HepG2 (cell line): ENCODE results near the gene BTAF1. TPM values are rescaled to one million over a fixed set of nuclear protein-coding genes. Genes with fewer than 3 reads are reported as not detected.
A peak's percentile ranks its signal among the peaks of the same experiment; 100 is the strongest.

Experiments used
- CBX5 ChIP-seq: sonication (generic); formaldehyde crosslinking; IDR thresholded peaks from 2 replicates; pipeline ENCODE4 v1.4.0; 2020; ENCODE audit warnings: missing genetic modification reagents, borderline replicate concordance
- CCDC6 ChIP-seq: sonication (generic); formaldehyde crosslinking; IDR thresholded peaks from 2 replicates; pipeline ENCODE4 v1.8.1; 2022; ENCODE audit warnings: mild to moderate bottlenecking, missing genetic modification reagents, moderate library complexity
- DRAP1 ChIP-seq: IDR thresholded peaks from 2 replicates; pipeline ENCODE4 v1.6.1; 2016; ENCODE audit warnings: missing genetic modification reagents, missing compliant biosample characterization
- FIP1L1 ChIP-seq: fragments of 200-400 bp; formaldehyde crosslinking; IDR thresholded peaks from 2 replicates; pipeline ENCODE4 v1.6.1; 2018; ENCODE audit warnings: low read depth, mild to moderate bottlenecking, low read length, moderate library complexity, borderline replicate concordance; ENCODE audit not compliant: insufficient read depth
- KAT2B ChIP-seq: fragments of 150-350 bp; IDR thresholded peaks from 2 replicates; pipeline ENCODE4 v1.6.1; 2014; ENCODE audit warnings: low read depth, low read length, borderline replicate concordance
- MXD4 ChIP-seq: IDR thresholded peaks from 2 replicates; pipeline ENCODE4 v1.6.1; 2016; ENCODE audit warnings: mild to moderate bottlenecking, missing biosample characterization, missing genetic modification reagents
- NRL ChIP-seq: sonication (generic); formaldehyde crosslinking; IDR thresholded peaks from 2 replicates; pipeline ENCODE4 v1.5.0; 2020; ENCODE audit warnings: missing genetic modification reagents, mild to moderate bottlenecking, moderate library complexity, borderline replicate concordance
- PCBP1 ChIP-seq: fragments of 200-400 bp; formaldehyde crosslinking; IDR thresholded peaks from 2 replicates; pipeline ENCODE4 v1.6.1; 2017; ENCODE audit warnings: mild to moderate bottlenecking, low read depth, low read length, borderline replicate concordance
- RFXANK ChIP-seq: IDR thresholded peaks from 2 replicates; pipeline ENCODE4 v1.6.1; 2016
- SCMH1 ChIP-seq: sonication (generic); formaldehyde crosslinking; IDR thresholded peaks from 2 replicates; pipeline ENCODE4 v1.9.0; 2021; ENCODE audit warnings: missing genetic modification reagents, mild to moderate bottlenecking, borderline replicate concordance
- SMARCE1 ChIP-seq: fragments of 450-650 bp; IDR thresholded peaks from 2 replicates; pipeline ENCODE4 v1.6.1; 2017; ENCODE audit warnings: borderline replicate concordance
- SRSF9 ChIP-seq: fragments of 200-400 bp; formaldehyde crosslinking; IDR thresholded peaks from 2 replicates; pipeline ENCODE4 v1.6.1; 2018; ENCODE audit warnings: borderline replicate concordance, mild to moderate bottlenecking, low read depth, low read length; ENCODE audit not compliant: insufficient read depth, poor library complexity, severe bottlenecking
- TGIF2 ChIP-seq: IDR thresholded peaks from 2 replicates; pipeline ENCODE4 v1.6.1; 2016; ENCODE audit warnings: control low read depth, missing compliant biosample characterization
- ZBTB39 ChIP-seq: sonication (generic); formaldehyde crosslinking; IDR thresholded peaks from 2 replicates; pipeline ENCODE4 v1.5.0; 2020; ENCODE audit warnings: missing genetic modification reagents
- ZBTB44 ChIP-seq: sonication (generic); formaldehyde crosslinking; IDR thresholded peaks from 2 replicates; pipeline ENCODE4 v1.4.0; 2020; ENCODE audit warnings: missing genetic modification reagents
- ZFP90 ChIP-seq: sonication (generic); formaldehyde crosslinking; IDR thresholded peaks from 2 replicates; pipeline ENCODE4 v1.8.0; 2022; ENCODE audit warnings: missing genetic modification reagents, mild to moderate bottlenecking, inconsistent platforms, borderline replicate concordance
- ZNF20 ChIP-seq: sonication (generic); formaldehyde crosslinking; IDR thresholded peaks from 2 replicates; pipeline ENCODE4 v1.4.0; 2020; ENCODE audit warnings: mild to moderate bottlenecking, moderate library complexity, missing genetic modification reagents
- ZNF281 ChIP-seq: sonication (generic); formaldehyde crosslinking; IDR thresholded peaks from 2 replicates; pipeline ENCODE4 v1.4.0; 2020; ENCODE audit warnings: missing genetic modification reagents, borderline replicate concordance
- ZNF513 ChIP-seq: sonication (generic); formaldehyde crosslinking; conservative IDR thresholded peaks from 2 replicates; pipeline ENCODE4 v1.5.0; 2020; ENCODE audit warnings: missing genetic modification reagents
- ZNF776 ChIP-seq: sonication (generic); formaldehyde crosslinking; IDR thresholded peaks from 2 replicates; pipeline ENCODE4 v1.4.0; 2020; ENCODE audit warnings: mild to moderate bottlenecking, missing genetic modification reagents
- polyA plus RNA-seq, 8 experiments: library from polyadenylated mRNA; depleted of rRNA in 3 of 8; stranded (reverse) in 7 of 8; unstranded in 1 of 8; fragments of >200 nt; fragmentation: Illumina TruSeq in 4 of 8; extraction: Trizol in 4 of 8; gene quantifications; 2 replicates each; pipeline versions ENCODE4 v1.2.1 to v1.2.3, GENCODE V29; 2011 to 2016; ENCODE audit warnings: low read depth in 4 of 8, missing spikeins in 1 of 8, mixed read lengths in 1 of 8; ENCODE audit not compliant: insufficient read depth in 1 of 8
- total RNA-seq, 5 experiments: library from RNA; depleted of rRNA; stranded (reverse); fragments of >200 nt; fragmentation: Illumina TruSeq; extraction: Trizol; gene quantifications; 2 replicates each; pipeline ENCODE4 v1.2.3, GENCODE V29; 2016; ENCODE audit warnings: low read depth in 1 of 5

The BTAF1 gene
- total and polyA plus RNA-seq, 2 of the 13 experiments (the other 11 are each of a cell fraction or from before 2014, with no cell fraction given) = 38.6 to 54.1 TPM

- TF ChIP-seq ZBTB44 (CRISPR knock-in tag) = no peak; the same call in 1 of the 2 replicates
- TF ChIP-seq KAT2B = no peak
- TF ChIP-seq FIP1L1 = no peak
- TF ChIP-seq ZNF776 (CRISPR knock-in tag) = peak; percentile 90
- TF ChIP-seq MXD4 (CRISPR knock-in tag) = 0 out of 2 replicates have a peak, but pooled peaks have one; percentile 45
- TF ChIP-seq ZBTB39 = no peak
- no peak for TF ChIP-seq SMARCE1
- no peak for TF ChIP-seq SCMH1
- TF ChIP-seq ZFP90 (CRISPR knock-in tag) = peak; percentile 19; the same call in 1 of the 2 replicates
- TF ChIP-seq NRL (CRISPR knock-in tag) = peak; percentile 94; the same call in 1 of the 2 replicates
- TF ChIP-seq SRSF9 = no peak
- TF ChIP-seq ZNF513 = no peak
- peak; percentile 80; the same call in 1 of the 2 replicates for TF ChIP-seq ZNF20
- peak; percentile 52; the same call in 1 of the 2 replicates for TF ChIP-seq CCDC6 (CRISPR knock-in tag)
- TF ChIP-seq CBX5 (CRISPR knock-in tag) = no peak
- TF ChIP-seq ZNF281 (CRISPR knock-in tag) = peak; percentile 22; the same call in 1 of the 2 replicates
- TF ChIP-seq RFXANK (CRISPR knock-in tag) = no peak
- TF ChIP-seq DRAP1 = peak; percentile 82
- no peak; the same call in 1 of the 2 replicates for TF ChIP-seq TGIF2
- no peak for TF ChIP-seq PCBP1
Measured at GRCh38 chr10:91923371-91924211, at the start of gene BTAF1 (continued).
